Measurements from ENCODE around the gene TSC22D2.
"Not testable (repeated sequence)": the region's sequence is repeated elsewhere in the genome, so short reads cannot be mapped to it uniquely, and the experiment has no call there.

TSC22D2 gene

GRCh38 chr3:150449169-150449721 is 41.1 kb downstream of the TSC22D2 start:
- no peak for DNase-seq

GRCh38 chr3:150450916-150451315 is 42.8 kb downstream of the TSC22D2 start:
- DNase-seq: no peak

- DNase-seq: no peak
Measured at GRCh38 chr3:150451329-150452048, 43.4 kb downstream of the TSC22D2 start.

GRCh38 chr3:150453353-150453752 is 45.3 kb downstream of the TSC22D2 start:
- DNase-seq: no peak

- no peak for DNase-seq
Measured at GRCh38 chr3:150454085-150454484, 46.0 kb downstream of the TSC22D2 start.

GRCh38 chr3:150454622-150455021 is 46.5 kb downstream of the TSC22D2 start:
- no peak for DNase-seq

GRCh38 chr3:150455341-150455740 is 47.2 kb downstream of the TSC22D2 start:
- no peak for DNase-seq

GRCh38 chr3:150458001-150458400 is 49.9 kb downstream of the TSC22D2 start:
- DNase-seq: no peak

GRCh38 chr3:150460484-150460883 is 52.4 kb downstream of the TSC22D2 start:
- DNase-seq: no peak

- no peak for DNase-seq
Measured at GRCh38 chr3:150461399-150461798, 53.3 kb downstream of the TSC22D2 start.

GRCh38 chr3:150462108-150462507 is 54.0 kb downstream of the TSC22D2 start:
- no peak for DNase-seq

- no peak for DNase-seq
Measured at GRCh38 chr3:150464684-150465083, 56.6 kb downstream of the TSC22D2 start.

- DNase-seq: no peak
Measured at GRCh38 chr3:150467381-150467780, 59.3 kb downstream of the TSC22D2 start.

GRCh38 chr3:150469031-150469930 is 61.2 kb downstream of the TSC22D2 start:
- no peak for DNase-seq

GRCh38 chr3:150469931-150470740 is 62.0 kb downstream of the TSC22D2 start:
- DNase-seq: no peak

GRCh38 chr3:150472421-150472820 is 64.3 kb downstream of the TSC22D2 start:
- no peak for DNase-seq

- DNase-seq: not testable (repeated sequence)
Measured at GRCh38 chr3:150473161-150473560, 65.1 kb downstream of the TSC22D2 start.

- DNase-seq: no peak
Measured at GRCh38 chr3:150479370-150479769, 71.3 kb downstream of the TSC22D2 start.

- no peak for DNase-seq
Measured at GRCh38 chr3:150480877-150481276, 72.8 kb downstream of the TSC22D2 start.

GRCh38 chr3:150483226-150483625 is 75.1 kb downstream of the TSC22D2 start:
- no peak for DNase-seq

- no peak for DNase-seq
Measured at GRCh38 chr3:150484410-150484809, 76.3 kb downstream of the TSC22D2 start.

- DNase-seq: no peak
Measured at GRCh38 chr3:150488867-150489266, 80.8 kb downstream of the TSC22D2 start.
